Midbrain (tissue), 1 donor: ENCODE measurements around the gene TTC28.

Experiments used
- DNase-seq: peaks from one replicate; lab custom pipeline; 2025; lab: John Stamatoyannopoulos, UW

Gene TTC28

DNA sequence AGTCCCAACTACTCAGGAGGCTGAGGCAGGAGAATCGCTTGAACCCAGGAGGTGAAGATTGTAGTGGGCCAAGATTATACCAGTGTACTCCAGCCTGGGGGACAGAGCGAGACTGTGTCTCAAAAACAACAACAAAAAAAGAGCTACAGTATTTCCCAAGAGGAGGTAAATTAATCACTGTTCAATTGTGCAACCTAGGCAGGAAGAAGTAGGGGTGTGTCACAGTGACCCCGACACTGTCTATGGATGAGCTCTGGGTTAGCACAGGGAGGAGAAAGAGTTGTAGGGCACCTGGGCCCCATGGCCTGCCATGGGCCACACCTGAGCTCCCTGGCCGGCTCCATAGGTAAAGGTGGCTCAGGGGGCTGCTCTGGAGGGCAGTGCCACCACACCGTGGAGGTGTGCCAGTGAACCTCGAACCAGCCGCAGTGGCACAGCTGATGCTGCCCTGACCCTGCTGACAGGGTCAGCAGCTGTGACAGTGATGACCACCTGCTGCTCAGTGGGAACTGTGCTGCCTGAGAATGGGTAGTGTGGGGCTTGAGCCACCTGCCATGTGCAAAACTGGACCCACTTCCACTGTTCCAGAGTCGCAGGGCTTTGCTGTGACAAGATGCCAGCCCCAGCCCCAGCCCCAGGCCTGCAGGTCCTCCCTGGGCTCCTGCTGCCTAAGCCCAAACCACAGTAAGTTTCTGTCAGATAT, 676.6 kb downstream of the TTC28 start:
- no peak for DNase-seq

GRCh38 chr22:28002181-28002700, 677.4 kb downstream of the TTC28 start:
- no peak for DNase-seq

- DNase-seq = no peak
Measured at GRCh38 chr22:28001171-28001835, 678.3 kb downstream of the TTC28 start.

DNA sequence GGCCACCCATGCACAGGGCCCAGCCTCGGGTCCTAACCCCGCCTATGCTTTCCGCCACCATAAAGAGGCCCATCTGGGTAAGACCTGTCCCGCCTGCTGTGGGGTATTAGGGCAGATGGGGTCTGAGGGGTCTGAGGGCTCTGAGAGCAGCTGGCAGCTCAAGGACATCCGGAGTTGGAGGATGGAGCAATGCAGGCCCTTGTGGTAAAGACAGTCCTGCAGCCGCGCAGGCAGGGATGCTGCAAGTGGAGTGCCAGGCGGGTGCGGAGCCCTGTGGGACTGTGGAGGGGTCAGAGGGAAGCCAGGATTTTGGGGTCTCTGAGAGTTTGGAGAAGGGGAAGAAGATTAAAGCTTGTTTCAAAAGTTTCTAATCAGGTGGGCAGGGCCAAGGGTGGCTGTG, 679.3 kb downstream of the TTC28 start:
- no peak for DNase-seq

GRCh38 chr22:27999876-28000275, 679.8 kb downstream of the TTC28 start:
- no peak for DNase-seq

DNA sequence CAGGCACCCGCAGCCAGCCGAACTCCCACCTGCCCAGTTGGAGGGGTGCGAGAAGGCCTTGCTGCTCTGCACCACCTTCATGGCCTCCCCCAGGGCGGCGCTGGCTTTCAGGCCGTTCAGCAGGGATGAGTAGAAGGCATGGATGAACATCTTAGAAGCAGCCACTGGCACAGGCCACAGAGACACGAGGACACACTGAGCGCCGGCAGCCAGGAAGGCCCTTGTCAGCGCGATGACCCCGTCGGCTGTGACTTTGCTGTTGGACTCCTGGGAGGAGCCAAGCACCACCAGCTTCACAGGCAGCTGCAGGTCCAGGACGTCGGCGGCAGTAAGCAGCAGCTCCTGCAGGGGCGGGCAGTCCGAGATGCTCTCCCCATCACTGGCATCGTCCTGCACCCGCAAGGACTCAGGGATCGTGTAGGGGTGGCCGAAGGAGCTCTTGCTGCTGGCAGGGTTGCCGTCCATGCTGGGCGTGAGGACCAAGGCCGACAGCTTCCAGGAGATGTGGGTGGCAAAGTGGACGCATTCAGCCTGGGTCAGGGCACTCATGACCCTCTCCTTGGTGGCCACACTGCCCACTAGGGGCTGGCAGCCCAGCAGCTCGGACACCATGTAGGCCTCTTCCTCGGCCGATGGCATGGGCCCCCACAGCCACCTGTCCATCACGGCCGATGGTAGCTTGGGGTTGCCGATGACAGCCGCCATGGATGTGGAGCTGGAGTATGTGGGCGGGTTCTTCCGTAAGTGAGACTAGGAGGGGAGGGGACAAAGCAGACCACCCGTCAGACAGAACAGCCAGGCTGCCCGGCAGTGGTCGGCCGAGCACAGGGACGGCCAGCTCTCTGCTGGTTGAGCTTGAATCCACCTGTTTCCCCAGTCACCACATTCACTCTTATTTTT, 680.9 kb downstream of the TTC28 start:
- no peak for DNase-seq

GRCh38 chr22:27997538-27997937, 682.1 kb downstream of the TTC28 start:
- DNase-seq = no peak

DNA sequence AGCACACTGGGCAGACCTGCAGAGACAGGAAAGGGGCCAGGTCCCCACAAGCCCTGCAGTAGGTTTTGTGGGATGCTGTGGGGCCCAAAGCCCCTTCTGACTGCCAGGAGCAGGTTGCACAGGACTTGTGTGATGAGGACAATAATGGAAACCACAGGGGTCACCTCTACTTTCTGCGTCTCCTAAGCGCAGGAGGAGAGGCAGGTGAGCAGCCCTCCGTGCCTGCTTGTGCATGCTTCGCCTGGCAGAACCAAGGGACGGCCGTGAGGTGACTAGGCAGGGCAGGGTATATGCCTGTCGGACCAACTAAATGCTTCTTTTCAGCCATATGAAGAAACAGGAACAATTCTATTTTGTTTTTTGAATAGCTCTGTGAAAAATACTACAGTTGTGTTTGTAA, 682.7 kb downstream of the TTC28 start:
- DNase-seq = no peak

DNA sequence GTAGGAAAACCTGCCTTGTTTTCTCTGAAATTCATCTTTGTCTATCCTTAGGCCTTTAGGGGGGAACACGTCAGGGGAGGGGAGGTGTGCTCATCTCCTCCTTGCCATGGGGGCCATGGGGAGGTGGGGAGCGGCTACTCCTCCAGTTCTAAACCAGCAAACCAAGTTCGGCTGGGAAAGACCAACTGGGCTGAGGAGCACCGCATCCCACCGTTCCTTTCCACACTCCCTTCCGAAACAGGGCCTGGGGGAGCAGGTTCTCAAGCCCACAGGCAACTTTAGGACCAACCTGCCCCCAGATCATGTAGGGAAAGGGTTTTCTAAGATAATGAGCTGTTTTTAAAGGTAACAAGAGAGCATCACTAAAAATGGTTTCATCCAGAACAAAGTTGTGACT, 683.1 kb downstream of the TTC28 start:
- no peak for DNase-seq

- no peak for DNase-seq
Measured at GRCh38 chr22:27995801-27996528, 683.7 kb downstream of the TTC28 start.

- DNase-seq = no peak
Measured at GRCh38 chr22:27994481-27995331, 684.9 kb downstream of the TTC28 start.

GRCh38 chr22:27993774-27994350, 685.8 kb downstream of the TTC28 start:
- DNase-seq = no peak

DNA sequence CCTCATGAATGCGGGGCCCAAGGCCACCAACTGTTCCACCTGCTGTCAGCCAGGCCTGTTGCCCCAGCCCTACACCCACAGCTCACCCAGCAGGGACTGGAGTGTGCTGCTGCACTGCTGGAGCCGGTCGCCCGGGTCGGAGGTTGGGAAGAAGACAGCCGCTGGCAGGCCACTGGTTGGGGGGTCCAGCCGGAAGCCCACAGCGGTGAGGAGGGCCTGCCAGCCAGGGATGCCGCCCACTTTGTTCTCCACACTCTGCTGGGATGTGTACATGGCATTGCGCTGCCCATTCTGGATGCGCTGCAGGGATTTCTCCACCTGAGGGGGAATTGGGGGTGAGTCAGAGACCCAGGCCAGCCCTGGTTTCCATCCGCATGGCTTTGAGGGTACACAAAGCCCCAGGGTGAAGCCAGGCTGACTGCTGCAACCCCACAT, 686.4 kb downstream of the TTC28 start:
- no peak for DNase-seq

DNA sequence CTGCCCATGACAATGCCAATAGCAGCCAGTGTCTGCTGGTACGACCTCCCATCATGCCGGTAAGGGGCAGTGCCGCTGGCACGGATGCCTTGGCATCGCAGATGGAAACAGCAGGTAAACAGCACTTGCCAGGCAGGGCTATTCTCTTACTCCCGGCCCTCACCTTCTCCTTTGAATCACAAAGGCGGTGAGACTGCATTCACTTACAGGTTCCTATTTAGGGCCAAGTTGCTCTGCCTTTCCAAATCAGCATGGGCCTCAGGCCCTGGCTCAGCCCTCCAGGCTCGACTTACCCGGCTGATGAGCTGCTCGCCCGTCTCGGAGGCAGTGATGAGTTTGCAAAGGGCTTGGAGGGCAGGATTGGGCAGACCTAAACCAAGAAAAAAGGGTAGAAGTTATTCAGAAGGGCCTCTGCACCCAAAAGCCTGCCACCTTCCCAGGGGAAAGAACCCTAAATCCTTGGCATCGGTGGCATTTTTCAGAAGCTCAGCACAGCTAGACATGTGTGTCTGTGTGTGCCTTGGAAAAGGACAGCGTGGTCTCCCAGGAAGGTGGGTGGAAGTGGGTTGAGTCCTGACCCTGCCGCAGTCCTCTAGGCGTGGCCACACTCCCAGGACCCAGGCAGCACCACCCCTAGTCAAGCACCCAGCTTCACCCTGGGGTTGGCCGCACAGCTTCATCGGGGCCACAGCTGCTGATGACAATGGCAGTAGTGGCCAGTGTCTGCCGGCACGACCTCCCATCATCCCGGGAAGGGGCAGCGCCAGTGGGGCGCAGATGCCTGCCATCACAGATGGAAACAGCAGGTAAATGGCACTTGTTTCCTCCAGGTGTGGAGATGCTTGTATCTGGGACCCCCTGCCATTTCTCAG, 687.1 kb downstream of the TTC28 start:
- no peak for DNase-seq

DNA sequence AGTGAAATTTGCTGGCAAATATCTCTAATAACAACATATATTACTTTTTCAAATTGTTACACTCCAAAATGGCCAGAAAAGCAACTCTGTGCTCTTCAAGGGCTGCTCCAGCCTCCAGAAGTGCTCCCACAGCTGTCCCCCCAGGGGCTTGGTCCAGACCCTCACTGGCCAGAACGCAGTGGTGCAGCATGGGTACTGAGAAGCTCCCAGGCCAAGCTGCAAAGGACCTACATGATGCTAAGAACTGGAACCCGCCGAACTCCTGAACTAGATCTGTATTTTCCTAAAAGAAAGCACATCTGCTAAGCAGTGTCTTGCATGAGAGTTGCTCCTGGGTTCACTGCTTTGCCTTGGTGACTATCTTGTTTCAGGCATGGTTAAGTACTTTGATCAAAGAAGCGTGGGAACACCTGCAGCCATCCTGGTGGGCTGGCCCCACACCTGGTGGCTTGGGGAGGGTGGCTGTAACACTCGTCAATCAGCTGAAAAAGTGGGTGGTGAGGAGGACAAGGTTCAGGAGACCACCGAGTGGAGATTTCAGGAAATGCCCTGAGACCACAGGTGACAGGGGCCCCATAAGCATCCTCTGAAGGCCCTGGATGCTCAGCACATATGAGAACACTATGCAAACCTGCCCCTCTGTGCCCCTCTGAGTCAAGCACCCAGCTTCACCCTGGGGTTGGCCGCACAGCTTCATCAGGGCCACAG, 687.9 kb downstream of the TTC28 start:
- no peak for DNase-seq

- no peak for DNase-seq
Measured at GRCh38 chr22:27990879-27991278, 688.8 kb downstream of the TTC28 start.

DNA sequence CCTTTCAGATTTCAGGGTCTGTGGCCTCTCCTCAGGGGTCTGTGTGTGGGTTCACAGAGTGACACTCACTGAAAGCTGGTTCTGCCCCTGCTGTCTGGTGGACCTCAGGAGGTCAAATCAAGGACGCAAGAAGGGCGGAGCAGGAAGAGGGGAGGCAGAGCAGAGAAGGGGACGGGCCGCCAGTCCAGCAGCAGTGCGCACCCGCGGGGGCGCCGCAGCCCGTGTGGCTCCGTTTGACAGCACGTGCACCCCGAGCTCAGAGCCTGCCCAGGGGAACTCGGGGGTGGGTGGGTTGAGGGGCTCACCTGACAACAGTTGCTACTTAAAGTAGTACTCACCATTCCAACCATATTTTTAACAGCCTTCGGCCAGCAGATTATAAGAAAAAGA, 689.2 kb downstream of the TTC28 start:
- no peak for DNase-seq

- no peak for DNase-seq
Measured at GRCh38 chr22:27989758-27990450, 689.7 kb downstream of the TTC28 start.
